Natural killer cell treated with Interleukin-12 subunit alpha and Interleukin-12 subunit beta and Interleukin-15 and Interleukin-18, amount 100 ng/mL, for 72 hours (primary cell): ENCODE data around the gene UBAP2. TPM values are rescaled to one million over a fixed set of nuclear protein-coding genes. Genes with fewer than 3 reads are reported as not detected.

ENCODE experiments used
- ATAC-seq, 2 donors: fragments of 150-1000 bp; cut with Tn5 transposase in 1 of 2; sonication (Bioruptor Pico), chemical (Tn5 transposase) in 1 of 2; 2 replicates each; pipeline ENCODE4 v1.10.0; 2021
- DNase-seq: peaks from one replicate; pipeline ENCODE4 v3.0.0; 2022; ENCODE audit warnings: low spot score
- H3K27ac Mint-ChIP-seq, 2 donors: 1 replicate in 1 of 2; 2 replicates in 1 of 2; pipeline ENCODE4 v1.8.0; 2022; ENCODE audit warnings: mixed read lengths in 2 of 2, mild to moderate bottlenecking in 1 of 2, moderate library complexity in 1 of 2
- H3K27me3 Mint-ChIP-seq, 2 donors: 1 replicate in 1 of 2; 2 replicates in 1 of 2; pipeline ENCODE4 v1.8.0; 2022; ENCODE audit warnings: mixed read lengths in 2 of 2
- H3K36me3 Mint-ChIP-seq: one replicate; pipeline ENCODE4 v1.8.0; 2022; ENCODE audit warnings: mixed read lengths
- H3K4me1 Mint-ChIP-seq, 2 donors: 1 replicate in 1 of 2; 2 replicates in 1 of 2; pipeline ENCODE4 v1.8.0; 2022; ENCODE audit warnings: low read depth in 2 of 2, mixed read lengths in 2 of 2, mild to moderate bottlenecking in 1 of 2
- H3K4me3 Mint-ChIP-seq: one replicate; pipeline ENCODE4 v1.8.0; 2022; ENCODE audit warnings: mixed read lengths
- H3K9me3 Mint-ChIP-seq: 2 replicates; pipeline ENCODE4 v1.8.0; 2022; ENCODE audit warnings: mixed read lengths
- total RNA-seq, 2 donors: library from RNA; stranded (reverse); gene quantifications; one replicate each; pipeline ENCODE4 v1.2.3, GENCODE V29; 2022

Gene UBAP2
- total RNA-seq, 2 donors from 2014 or later: 37.4 to 61.3 TPM

DNA sequence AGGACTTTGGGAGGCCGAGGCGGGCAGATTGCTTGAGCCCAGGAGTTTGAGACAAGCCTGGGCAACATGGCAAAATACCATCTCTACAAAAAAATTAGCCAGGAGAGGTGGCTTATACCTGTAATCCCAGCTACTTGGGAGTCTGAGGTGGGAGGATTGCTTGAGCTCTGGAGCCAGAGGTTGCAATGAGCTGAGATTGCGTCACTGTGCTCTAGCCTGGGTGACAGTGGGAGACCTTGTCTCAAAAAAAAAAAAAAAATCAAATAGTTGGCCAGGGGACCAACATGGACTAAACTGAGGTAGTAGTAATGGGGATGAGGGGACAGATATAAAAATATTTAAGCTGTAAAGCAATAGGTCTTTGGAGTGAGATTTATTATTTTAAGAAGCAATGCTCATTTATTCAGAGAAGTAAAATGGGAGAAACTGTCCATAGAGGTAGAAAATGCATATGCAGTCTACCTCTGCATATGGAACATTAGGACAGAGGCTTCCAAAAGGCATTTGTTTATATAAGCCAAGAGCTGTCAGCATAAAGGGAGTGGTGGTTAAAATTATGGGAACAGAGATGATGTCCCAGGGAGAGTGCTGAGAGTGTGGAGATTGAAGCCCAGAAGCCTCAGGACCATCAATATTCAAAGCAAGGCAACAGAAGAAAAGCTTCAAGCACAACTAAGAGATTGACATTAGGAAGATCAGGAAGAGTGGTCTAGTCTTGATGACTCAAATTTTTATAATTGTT is 133.6 kb downstream of the UBAP2 start:
- Mint-ChIP-seq H3K36me3 (peaks cover 17% of the 10 kb centered on the region), H3K4me3 (no peak overlapping the region), H3K27ac (peak overlapping the region; percentile 3 to 28), H3K9me3 (no peaks in the 10 kb centered on the region), H3K4me1 (no peaks in the 10 kb centered on the region), H3K27me3 (no peaks in the 10 kb centered on the region)
- no peak for ATAC-seq
- no peak for DNase-seq

DNA sequence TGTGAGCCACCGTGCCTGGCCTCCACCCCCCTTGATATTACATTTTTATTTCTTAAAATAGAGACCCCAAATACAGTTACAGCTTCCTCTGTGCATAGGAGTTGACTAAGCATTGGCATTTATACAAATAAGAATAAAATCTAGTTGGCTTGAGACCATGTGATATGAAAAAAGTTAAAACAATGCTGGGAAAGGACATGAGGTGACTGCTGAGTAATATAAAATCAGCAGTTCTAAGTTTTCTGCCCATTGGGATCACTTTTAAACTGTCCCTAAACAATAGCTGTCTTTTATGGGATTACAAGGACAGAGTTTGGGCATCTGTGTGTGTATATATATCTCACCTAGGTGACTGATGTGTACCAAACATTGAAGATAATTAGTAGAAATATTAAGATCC is 135.1 kb downstream of the UBAP2 start:
- ATAC-seq: no peak
- Mint-ChIP-seq H3K4me3 (no peak overlapping the region), H3K9me3 (no peaks in the 10 kb centered on the region), H3K27ac (no peak overlapping the region), H3K4me1 (no peaks in the 10 kb centered on the region), H3K36me3 (peaks cover 17% of the 10 kb centered on the region), H3K27me3 (no peaks in the 10 kb centered on the region)
- DNase-seq: no peak

DNA sequence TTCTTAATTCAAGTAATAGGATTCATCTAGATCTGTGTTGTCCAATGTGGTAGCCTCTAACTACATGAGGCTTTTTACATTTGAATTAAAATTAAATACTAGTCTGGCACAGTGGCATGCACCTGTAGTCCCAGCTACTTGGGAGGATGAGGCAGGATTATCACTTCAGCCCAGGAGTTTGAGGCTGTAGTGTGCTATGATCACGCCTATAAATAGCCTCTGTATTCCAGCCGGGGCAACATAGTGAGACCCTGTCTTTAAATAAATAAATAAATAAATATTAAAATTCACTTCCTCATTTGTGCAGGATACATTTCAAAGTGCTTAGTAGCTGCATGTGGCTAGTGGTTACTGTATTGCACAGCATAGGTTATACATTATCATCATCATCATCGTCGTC is 139.9 kb downstream of the UBAP2 start:
- H3K36me3 Mint-ChIP-seq: no peaks in the 10 kb centered on the region
- no peak overlapping the region for H3K27ac Mint-ChIP-seq
- H3K9me3 Mint-ChIP-seq: no peaks in the 10 kb centered on the region
- DNase-seq: no peak
- H3K27me3 Mint-ChIP-seq: no peaks in the 10 kb centered on the region
- peaks cover 18 to 26% of the 10 kb centered on the region in 2 donors for H3K4me1 Mint-ChIP-seq
- no peak overlapping the region for H3K4me3 Mint-ChIP-seq
- no peak for ATAC-seq

DNA sequence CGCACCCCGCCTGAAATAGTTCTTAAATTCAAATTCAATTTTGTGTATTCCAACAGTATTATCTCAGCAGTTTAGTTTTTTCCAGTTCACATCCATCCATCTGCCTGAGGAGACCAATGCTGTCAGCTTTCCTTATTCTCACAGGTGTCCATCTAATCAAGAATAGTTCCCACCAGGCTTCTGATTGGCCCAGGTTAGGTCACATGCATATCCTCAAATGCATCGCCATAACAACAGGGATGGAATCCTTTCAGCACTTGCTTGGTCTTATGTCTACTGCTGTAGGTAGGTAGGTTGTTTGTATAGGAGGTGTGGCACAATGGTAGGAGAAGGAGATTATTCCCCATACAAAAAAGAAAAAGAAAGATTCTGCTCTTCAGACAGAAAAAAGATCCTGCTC is 140.6 kb downstream of the UBAP2 start:
- ATAC-seq: no peak
- Mint-ChIP-seq H3K27ac (no peak overlapping the region), H3K4me3 (no peak overlapping the region), H3K4me1 (peaks cover 22 to 32% of the 10 kb centered on the region in 2 donors), H3K27me3 (no peaks in the 10 kb centered on the region), H3K9me3 (no peaks in the 10 kb centered on the region), H3K36me3 (no peaks in the 10 kb centered on the region)
- DNase-seq: no peak

DNA sequence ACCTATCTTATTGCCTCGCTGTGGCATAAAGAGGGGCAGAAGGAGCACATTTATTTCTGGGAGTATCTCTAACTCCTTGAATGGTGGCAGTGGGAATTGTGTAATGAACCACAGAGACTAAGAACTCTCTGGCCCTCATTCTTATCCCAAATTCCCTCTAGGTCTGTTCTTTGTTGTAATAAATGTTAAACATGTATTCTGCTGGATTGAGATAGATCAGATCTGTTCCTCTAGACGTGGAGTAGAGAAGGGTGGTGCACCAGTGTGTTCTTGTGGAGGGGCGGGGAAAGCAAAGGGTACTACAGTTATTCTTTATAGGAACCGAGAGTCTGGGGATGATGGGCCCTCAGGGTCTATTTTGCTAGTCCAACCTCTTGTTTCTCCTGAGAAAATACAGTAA is 141.3 kb downstream of the UBAP2 start:
- Mint-ChIP-seq H3K27me3 (no peaks in the 10 kb centered on the region), H3K36me3 (no peaks in the 10 kb centered on the region), H3K27ac (peak overlapping the region in 1 of 2 donors; percentile 7), H3K4me3 (no peak overlapping the region), H3K9me3 (no peaks in the 10 kb centered on the region), H3K4me1 (peaks cover 22 to 32% of the 10 kb centered on the region in 2 donors)
- no peak for ATAC-seq
- DNase-seq: no peak

DNA sequence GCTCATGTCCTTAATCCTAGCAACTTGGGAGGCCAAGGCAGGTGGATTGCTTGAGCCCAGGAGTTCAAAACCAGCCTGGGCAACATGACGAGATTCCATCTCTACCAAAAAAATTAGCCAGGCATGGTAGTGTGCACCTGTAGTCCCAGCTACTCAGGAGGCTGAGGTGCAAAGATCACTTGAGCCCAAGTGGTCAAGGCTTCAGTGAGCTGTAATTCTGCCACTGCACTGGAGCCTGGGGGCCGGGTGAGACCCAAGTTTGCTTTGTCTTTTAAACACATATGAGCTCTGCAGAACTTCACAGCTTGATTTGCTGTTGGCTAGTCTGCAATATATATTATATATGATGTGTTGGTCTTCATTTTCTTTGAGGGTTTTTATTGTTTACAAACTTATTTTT is 141.9 kb downstream of the UBAP2 start:
- Mint-ChIP-seq H3K27ac (peak overlapping the region in 1 of 2 donors; percentile 7), H3K4me3 (no peak overlapping the region), H3K27me3 (no peaks in the 10 kb centered on the region), H3K36me3 (no peaks in the 10 kb centered on the region), H3K4me1 (peaks cover 22 to 32% of the 10 kb centered on the region in 2 donors), H3K9me3 (no peaks in the 10 kb centered on the region)
- ATAC-seq (no peak), DNase-seq (no peak)

- peaks cover 4% of the 10 kb centered on the region for H3K36me3 Mint-ChIP-seq
These were observed 143.6 kb downstream of the UBAP2 start for GRCh38 chr9:33905137-33905536.

DNA sequence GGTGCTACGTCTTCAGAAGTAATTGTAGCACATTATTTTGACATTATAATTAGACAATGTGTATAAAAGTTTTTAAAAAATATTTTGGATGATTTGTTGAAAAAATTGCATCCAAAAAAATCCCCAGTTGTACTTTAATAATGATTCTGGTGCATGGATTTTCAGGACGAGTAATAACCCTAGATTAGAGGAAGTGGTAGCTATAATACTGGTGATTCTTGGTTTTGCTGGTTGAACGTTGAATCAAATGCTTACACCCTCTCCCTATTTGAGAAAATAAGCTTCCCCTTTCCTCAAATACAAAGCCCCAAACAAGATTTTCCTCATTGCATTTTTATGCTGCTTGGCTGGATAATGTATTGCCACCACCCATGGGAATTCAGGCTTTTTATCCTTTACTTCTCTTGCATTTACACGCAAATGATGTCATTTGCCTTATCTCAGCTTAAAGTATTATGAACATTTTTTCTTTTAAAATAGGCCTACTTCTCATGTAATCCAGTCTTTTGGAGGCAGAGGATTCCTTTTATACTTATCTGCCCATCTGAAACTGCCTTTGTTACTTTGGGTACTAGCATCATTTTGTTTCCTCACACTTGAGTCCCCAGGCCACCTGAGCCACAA is 145.4 kb downstream of the UBAP2 start:
- H3K36me3 Mint-ChIP-seq: peaks cover 4% of the 10 kb centered on the region
- H3K27me3 Mint-ChIP-seq: no peaks in the 10 kb centered on the region
- DNase-seq: no peak
- no peak for ATAC-seq
- no peak overlapping the region for H3K4me3 Mint-ChIP-seq
- H3K27ac Mint-ChIP-seq: no peak overlapping the region
- peaks cover 21 to 33% of the 10 kb centered on the region in 2 donors for H3K4me1 Mint-ChIP-seq
- no peaks in the 10 kb centered on the region for H3K9me3 Mint-ChIP-seq

More at GRCh38 chr9:33905137-33905536, 143.6 kb downstream of the UBAP2 start:
- Mint-ChIP-seq H3K27me3 (no peaks in the 10 kb centered on the region), H3K9me3 (no peaks in the 10 kb centered on the region), H3K27ac (no peak overlapping the region), H3K4me3 (no peak overlapping the region), H3K4me1 (peaks cover 22 to 34% of the 10 kb centered on the region in 2 donors)
- DNase-seq (no peak), ATAC-seq (no peak)

GRCh38 chr9:33894316-33894715 is 154.4 kb downstream of the UBAP2 start:
- no peaks in the 10 kb centered on the region for H3K27me3 Mint-ChIP-seq
- no peak overlapping the region for H3K27ac Mint-ChIP-seq
- no peak for ATAC-seq
- peaks cover 5 to 8% of the 10 kb centered on the region in 2 donors for H3K4me1 Mint-ChIP-seq
- H3K36me3 Mint-ChIP-seq: no peaks in the 10 kb centered on the region
- DNase-seq: no peak
- no peaks in the 10 kb centered on the region for H3K9me3 Mint-ChIP-seq
- H3K4me3 Mint-ChIP-seq: no peak overlapping the region

DNA sequence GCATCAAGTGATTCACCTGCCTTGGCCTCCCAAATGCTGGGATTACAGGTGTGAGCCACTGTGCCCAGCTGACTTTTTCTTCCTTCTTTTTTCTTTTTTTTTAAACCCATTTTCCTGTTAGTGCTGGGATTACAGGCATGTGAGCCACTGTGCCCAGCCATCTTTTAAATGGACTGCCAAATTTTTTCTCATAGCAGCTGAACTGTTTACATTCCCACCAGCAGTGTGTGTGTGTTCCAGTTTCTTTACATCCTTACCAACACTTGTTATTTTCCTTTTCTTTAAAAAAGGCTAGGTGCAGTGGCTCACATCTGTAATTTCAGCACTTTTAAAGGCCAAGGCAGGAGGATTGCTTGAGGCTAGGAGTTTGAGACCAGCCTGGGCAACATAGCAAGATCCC is 154.8 kb downstream of the UBAP2 start:
- no peaks in the 10 kb centered on the region for H3K36me3 Mint-ChIP-seq
- no peak overlapping the region for H3K27ac Mint-ChIP-seq
- no peaks in the 10 kb centered on the region for H3K9me3 Mint-ChIP-seq
- H3K4me1 Mint-ChIP-seq: peaks cover 5 to 8% of the 10 kb centered on the region in 2 donors
- no peaks in the 10 kb centered on the region for H3K27me3 Mint-ChIP-seq
- no peak overlapping the region for H3K4me3 Mint-ChIP-seq
- ATAC-seq (no peak), DNase-seq (no peak)

DNA sequence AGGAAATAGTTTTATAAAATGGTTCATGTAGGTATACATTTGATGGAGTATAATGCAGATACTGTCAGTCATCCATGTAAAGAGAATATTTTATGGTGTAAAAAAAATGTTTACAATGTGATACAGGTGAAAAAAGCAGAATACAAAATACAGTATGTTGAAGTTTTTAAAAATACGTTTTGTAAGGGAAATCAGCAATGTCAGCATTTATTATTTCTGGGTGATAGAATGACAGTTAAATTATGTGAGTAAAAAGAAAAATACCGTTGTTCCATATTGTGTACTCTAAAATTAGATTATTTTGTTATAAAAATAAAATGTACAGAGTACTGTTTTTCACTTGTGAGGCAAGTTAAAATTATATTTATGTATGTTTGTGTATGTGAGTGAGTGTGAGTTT is 162.7 kb downstream of the UBAP2 start:
- H3K4me1 Mint-ChIP-seq: peaks cover 20 to 22% of the 10 kb centered on the region in 2 donors
- ATAC-seq: no peak
- no peak for DNase-seq
- H3K9me3 Mint-ChIP-seq: no peaks in the 10 kb centered on the region
- no peak overlapping the region for H3K27ac Mint-ChIP-seq
- H3K27me3 Mint-ChIP-seq: no peaks in the 10 kb centered on the region
- H3K4me3 Mint-ChIP-seq: no peak overlapping the region
- H3K36me3 Mint-ChIP-seq: no peaks in the 10 kb centered on the region

DNA sequence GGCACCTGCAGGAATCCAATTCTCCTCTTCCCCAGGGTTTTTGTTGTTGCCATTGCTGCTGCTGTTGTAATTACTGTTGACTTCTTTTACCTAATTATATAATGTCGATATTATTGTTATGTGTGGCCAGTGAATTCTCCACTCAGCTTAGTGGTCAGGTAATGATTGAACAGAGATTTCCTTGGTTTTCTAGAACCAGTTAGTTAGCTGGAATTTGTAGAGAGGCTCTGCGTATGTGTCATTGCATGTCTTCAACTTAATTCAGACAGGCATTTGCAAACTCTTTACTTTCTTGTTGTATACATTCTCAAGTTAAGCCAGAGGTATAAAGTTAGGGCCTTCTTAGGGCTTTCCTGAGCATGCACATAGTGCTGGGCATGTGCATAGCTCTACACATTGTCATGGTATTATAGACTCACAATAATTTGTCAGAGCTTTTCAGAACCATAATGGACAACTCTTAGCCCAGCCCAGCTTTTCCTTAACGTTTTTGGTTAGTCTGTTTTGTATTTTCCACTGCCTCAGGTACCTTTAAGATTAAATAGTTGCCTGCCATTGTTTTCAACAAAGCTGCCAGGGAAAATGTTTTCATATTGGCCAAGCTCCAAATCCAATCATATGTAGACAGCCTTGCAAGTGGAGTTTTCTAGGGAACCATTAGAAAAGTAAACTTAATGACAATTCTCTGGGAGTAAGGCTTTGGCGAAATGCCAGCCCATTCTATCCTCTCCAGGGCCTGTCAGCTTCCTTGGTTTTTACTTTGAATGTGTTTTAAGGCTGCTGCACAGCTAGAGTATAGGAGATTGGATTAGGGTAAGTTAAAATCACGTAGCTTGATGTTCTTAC is 163.6 kb downstream of the UBAP2 start:
- no peak for DNase-seq
- no peaks in the 10 kb centered on the region for H3K27me3 Mint-ChIP-seq
- no peaks in the 10 kb centered on the region for H3K36me3 Mint-ChIP-seq
- ATAC-seq: no peak
- H3K27ac Mint-ChIP-seq: no peak overlapping the region
- H3K4me1 Mint-ChIP-seq: peaks cover 27 to 28% of the 10 kb centered on the region in 2 donors
- H3K9me3 Mint-ChIP-seq: no peaks in the 10 kb centered on the region
- no peak overlapping the region for H3K4me3 Mint-ChIP-seq

DNA sequence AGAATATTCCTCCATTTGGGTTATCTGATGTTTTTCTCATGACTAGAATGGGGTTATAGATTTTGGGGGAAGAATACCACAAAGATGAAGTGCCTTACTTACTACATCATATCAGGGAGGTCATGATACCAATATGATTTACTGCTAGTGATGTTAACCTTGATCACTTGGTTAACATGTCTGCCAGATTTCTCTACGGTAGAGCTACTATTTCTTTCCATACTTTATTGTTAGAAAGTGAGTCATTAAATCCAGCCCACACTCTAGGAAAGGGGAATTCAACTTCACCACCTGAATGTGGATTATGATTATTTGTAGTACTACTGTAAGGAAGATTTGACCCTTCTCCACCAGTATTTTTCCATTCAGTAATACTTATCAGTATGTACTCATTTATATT is 167.1 kb downstream of the UBAP2 start:
- ATAC-seq: no peak
- Mint-ChIP-seq H3K9me3 (no peaks in the 10 kb centered on the region), H3K27me3 (no peaks in the 10 kb centered on the region), H3K27ac (peak overlapping the region in 1 of 2 donors; percentile 73), H3K36me3 (no peaks in the 10 kb centered on the region), H3K4me1 (peaks cover 41 to 44% of the 10 kb centered on the region in 2 donors), H3K4me3 (no peak overlapping the region)
- no peak for DNase-seq
